Endothelial cell of umbilical vein (primary cell): Measurements from ENCODE around the gene NENF.

Source experiments
- EZH2 ChIP-seq: IDR thresholded peaks from 2 replicates; pipeline ENCODE4 v1.6.1; 2012; ENCODE audit warnings: borderline replicate concordance, low read depth, mild to moderate bottlenecking, moderate library complexity, low read length, inconsistent platforms; ENCODE audit not compliant: severe bottlenecking
- FOS ChIP-seq: IDR thresholded peaks from 2 replicates; pipeline ENCODE4 v1.6.1; 2011; ENCODE audit warnings: mild to moderate bottlenecking, low read length, moderate library complexity, borderline replicate concordance; ENCODE audit not compliant: insufficient read depth
- GATA2 ChIP-seq: IDR thresholded peaks from 2 replicates; pipeline ENCODE4 v1.7.0; 2011; ENCODE audit warnings: low read depth, mild to moderate bottlenecking, moderate library complexity, mixed read lengths, low read length; ENCODE audit not compliant: insufficient read length, insufficient read depth
- JUN ChIP-seq: IDR thresholded peaks from 2 replicates; pipeline ENCODE4 v1.6.1; 2011; ENCODE audit warnings: borderline replicate concordance, low read depth; ENCODE audit not compliant: insufficient read length, insufficient read depth
- MYC ChIP-seq: IDR thresholded peaks from one replicate; pipeline ENCODE4 v1.6.1; 2011; ENCODE audit warnings: mild to moderate bottlenecking, low read depth, low read length
- POLR2A ChIP-seq: IDR thresholded peaks from 2 replicates; pipeline ENCODE4 v1.6.1; 2012; ENCODE audit warnings: low read depth, mild to moderate bottlenecking, control low read depth, low read length
- POLR2AphosphoS5 ChIP-seq: IDR thresholded peaks from 2 replicates; pipeline ENCODE4 v1.6.1; 2012; ENCODE audit warnings: low read depth, mild to moderate bottlenecking, control low read depth, low read length, moderate library complexity; ENCODE audit not compliant: insufficient read depth
- TF ChIP-seq, protein P1 (sequence below), 2 donors: IDR thresholded peaks; 1 replicate in 1 of 2; 2 replicates in 1 of 2; pipeline ENCODE4 v1.5.1; 2011; ENCODE audit warnings: low read length in 2 of 2, mild to moderate bottlenecking in 2 of 2, moderate library complexity in 2 of 2, control low read depth in 1 of 2, inconsistent platforms in 1 of 2, low read depth in 1 of 2; ENCODE audit not compliant: insufficient read depth in 1 of 2; ENCODE audit errors: extremely low read depth in 1 of 2
- TF ChIP-seq, protein P2 (sequence below): IDR thresholded peaks from 2 replicates; pipeline ENCODE4 v1.6.1; 2011; ENCODE audit not compliant: insufficient read depth, insufficient read length

DNA sequence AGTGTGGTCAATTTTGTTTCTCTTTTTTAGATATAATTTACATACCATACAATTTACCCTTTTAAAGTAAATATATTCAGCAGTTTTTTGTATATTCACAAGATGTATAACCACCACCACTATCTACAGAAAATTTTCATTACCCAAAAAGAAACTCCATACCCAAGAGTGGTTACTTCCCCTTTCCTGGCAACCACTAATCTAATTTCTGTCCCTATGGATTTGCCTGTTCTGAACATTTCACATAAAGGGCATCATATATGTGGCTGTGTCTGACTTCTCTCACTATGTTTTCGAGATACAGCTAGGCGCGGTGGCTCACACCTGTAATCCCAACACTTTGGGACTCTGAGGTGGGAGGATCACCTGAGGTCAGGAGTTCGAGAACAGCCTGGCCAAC is 31.7 kb upstream of the NENF start:
- TF ChIP-seq, protein P1, sequence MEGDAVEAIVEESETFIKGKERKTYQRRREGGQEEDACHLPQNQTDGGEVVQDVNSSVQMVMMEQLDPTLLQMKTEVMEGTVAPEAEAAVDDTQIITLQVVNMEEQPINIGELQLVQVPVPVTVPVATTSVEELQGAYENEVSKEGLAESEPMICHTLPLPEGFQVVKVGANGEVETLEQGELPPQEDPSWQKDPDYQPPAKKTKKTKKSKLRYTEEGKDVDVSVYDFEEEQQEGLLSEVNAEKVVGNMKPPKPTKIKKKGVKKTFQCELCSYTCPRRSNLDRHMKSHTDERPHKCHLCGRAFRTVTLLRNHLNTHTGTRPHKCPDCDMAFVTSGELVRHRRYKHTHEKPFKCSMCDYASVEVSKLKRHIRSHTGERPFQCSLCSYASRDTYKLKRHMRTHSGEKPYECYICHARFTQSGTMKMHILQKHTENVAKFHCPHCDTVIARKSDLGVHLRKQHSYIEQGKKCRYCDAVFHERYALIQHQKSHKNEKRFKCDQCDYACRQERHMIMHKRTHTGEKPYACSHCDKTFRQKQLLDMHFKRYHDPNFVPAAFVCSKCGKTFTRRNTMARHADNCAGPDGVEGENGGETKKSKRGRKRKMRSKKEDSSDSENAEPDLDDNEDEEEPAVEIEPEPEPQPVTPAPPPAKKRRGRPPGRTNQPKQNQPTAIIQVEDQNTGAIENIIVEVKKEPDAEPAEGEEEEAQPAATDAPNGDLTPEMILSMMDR (IDR thresholded peaks at IDR 0.05; ENCODE audit: extremely low read depth in 1 of 2, insufficient read depth in 1 of 2, low read depth in 1 of 2, low read length in 2 of 2), result no peak
- TF ChIP-seq POLR2A (no peak), POLR2AphosphoS5 (no peak), MYC (no peak), EZH2 (no peak), JUN (no peak), GATA2 (no peak), FOS (no peak)
- TF ChIP-seq, protein P2, sequence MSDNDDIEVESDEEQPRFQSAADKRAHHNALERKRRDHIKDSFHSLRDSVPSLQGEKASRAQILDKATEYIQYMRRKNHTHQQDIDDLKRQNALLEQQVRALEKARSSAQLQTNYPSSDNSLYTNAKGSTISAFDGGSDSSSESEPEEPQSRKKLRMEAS, result no peak
